GM18907 (cell line): Measurements from ENCODE around the gene ARAP3.

Experiments used
- ATAC-seq: cut with Tn5 transposase; IDR thresholded peaks from one replicate; pipeline ENCODE4 v1.9.1; 2021; ENCODE audit warnings: mild to moderate bottlenecking, moderate library complexity; ENCODE audit not compliant: unreplicated experiment

Gene ARAP3

DNA sequence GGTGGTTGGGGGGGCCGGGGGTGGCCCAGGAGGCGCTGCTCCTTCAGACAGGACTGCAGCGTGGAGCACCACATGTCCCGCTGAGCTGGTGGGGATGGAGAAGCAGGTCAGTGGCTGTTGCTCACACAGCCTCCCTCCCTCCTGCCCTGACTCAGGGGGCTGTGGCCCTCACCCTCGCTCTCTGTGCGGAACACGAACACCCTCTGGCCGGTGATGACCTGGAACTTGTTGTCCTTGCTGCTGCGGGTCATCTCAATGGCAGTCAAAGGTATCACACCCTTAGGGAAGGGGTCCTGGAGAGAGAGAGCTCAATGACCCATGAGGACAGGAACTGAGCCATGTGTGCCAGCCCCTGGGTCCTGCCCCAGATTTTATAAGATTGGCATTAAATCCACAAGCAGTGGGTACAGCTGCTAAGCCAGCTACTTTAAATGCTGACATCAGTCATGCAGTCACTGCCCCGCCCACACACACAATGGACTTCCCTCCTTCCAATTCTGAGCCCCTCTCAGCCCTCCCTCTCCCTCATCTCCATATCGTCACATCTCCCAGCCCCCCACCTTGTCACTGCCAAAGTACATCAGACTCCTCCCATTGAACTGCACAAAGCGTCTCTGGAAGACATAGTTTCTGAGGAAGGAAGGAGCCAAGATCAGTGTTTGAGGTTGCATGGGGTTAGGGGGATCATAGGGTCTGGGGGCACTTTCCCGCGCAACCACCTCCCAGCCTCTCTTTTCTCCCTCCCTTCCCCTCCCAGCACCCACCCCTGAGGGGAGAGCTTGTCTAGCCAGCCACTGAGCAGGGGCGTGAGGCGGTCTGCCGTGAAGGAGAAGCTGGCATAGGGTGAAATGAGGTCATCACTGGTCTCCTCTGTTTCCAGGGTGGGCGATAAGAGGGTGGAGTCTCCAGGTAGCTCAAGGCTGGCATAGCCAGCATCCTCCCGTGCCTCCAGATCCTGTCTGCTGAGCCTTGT, 8.9 kb downstream of the ARAP3 start:
- ATAC-seq = no peak

DNA sequence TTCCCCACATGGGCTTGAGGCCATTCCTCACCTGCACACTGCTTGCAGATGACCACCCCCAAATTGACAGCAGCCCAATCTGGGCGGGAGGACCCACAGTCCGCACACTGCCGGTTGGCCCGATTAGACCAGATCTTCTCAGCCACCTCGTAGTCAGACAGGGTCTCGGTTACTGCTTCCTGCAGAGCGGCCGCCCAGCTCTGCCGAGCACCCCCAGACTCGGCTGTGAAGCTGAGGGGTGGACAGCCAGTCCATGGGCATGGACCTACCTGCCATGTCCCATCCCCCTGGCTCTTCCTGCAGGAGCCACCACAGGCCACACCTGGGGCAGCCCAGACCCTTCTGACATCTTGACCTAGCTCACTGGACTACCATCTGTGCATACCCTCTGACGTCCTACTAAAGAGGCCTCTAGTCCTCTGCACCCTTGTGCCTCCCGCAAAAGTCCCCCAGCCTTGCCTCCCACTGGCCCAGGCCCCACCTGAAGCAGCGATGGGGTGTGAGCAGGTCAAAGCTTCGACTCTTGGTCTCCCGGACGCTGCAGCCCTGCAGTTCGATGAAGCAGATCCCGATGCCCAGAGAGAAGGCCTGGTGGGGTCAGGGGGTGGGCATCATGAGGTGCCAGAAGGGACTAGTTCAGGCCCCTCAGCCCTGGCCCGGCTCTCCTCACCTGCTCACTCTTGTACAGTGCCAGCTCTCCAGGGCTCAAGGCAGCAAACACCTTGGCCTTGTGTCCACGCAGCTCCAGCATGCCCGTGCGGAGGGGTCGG, 9.8 kb downstream of the ARAP3 start:
- no peak for ATAC-seq

DNA sequence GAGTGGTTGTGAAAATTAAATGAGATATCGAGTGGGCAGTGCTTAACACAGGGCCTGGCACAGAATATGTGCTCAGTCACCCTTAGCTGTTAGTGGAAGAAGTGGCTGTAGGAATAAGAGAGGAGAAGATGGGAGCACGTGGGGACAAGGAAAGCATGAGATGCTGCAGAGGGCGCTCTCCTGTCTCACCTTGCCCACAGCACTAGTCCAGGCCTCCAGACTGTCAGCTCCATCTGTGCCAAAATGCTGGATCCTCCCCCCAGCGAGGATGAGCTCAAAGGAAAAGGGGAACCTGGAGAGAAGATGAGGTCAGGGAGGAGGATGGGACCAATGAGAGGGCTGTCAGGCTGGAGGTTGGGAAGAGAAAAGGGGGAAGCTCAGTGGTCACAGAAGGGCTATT, 12.5 kb downstream of the ARAP3 start:
- no peak for ATAC-seq

DNA sequence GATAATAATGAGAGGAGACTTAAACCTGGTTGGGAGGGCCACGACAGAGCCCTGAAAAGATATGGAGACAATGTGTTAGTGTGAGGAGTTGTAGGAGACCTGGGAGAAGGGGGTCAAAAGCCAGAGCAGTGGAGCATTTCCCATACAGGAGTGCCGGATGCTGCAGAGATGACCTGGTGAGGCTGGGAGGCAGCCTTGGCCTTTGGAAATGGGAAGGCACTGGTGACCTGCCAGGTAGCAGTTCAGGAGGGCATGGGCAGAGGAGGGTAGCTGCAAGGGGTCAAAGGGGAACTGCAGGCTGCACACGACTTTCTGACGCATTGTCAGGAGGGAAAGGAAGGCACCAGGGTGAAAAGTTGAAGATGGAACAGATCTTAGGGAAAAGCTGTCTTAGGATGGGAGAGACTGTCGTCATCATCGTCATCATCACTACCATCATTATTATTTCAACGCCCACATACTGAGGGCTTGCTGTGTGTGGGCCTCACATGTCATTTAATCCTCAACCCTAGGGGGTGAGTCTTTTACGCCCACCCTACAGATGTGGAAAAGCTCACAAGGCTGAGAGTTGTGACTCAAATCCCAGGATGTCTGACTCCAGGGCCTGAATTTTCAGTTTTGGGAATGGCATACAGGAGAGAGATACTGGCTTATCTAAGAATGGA, 13.3 kb downstream of the ARAP3 start:
- no peak for ATAC-seq

DNA sequence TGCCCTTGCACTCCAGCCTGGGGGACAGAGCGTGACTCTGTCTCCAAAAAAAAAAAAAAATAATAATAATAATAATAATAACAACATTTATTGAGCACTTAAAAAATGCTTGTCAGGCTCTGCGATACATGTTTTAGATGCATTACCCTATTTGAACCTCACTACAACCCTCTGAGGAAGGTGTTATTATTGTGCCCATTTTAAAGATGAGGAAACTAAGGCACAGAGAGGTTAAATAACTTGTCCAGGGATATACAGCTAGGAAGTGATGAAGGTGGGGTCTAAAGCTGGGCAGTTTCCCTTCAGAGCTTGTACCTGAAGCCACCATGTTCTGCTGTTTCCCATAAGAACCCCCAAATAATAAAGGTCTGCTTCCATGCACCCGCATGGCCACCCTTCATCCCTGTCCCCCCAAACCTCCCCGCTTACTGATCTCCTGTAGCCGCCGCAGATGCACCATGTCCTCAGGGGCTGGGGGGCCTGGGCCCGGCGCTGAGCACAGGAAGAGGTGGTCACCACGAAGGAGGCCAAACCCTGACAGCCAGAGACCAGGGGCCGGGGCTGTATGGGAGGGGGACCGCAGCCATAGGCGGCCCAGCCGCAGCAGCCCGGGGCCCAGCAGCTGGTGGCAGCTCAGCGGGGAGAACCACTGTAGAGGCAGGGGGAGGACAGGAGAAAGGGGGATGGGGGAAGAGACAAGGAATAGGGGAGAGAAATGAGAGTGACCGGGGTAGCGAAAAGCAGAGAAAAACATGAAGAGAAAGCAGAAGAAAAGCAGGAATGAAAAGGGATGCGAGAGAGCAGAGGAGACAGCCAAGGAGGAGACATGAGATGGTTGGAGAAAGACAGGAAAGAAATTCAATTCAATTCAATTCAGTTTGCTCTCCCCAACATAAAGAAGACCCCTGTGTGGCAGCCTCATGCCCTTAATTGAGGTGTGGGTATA, 15.8 kb downstream of the ARAP3 start:
- no peak for ATAC-seq

DNA sequence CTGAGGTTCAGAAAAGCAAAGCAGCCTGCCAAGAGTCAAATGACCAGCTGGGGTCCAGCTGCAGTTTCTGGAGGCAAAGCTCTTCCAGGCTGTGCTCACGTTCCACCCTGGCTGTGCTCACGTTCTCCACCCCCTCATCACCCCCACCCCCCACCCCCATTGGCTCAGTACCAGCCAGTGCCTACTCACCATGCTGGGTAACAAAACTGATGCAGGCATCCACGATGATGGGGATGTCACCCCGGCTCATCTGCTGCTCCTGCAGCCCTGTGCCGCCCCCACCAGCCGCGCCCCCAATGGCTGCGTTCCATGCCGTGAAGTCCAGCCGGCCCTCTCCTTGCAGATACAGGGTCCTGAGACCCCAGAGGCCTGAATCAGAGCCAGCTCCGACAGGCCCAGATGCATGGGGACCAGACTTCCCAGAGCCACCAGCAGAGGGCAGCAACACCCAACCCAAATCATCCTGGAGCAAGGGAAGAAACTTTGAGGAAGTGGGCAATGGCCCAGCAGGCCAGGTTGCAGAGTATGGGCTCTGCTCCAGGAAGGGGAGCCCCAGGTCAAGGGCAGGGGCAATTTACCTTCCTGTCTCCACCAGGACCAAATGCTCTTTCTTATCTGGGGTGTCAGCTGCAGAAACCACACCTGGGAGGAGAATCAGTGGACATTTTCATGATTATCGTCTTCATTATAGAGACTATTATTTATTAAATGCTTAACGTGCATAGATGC, 17.1 kb downstream of the ARAP3 start:
- ATAC-seq = peak; percentile 97

DNA sequence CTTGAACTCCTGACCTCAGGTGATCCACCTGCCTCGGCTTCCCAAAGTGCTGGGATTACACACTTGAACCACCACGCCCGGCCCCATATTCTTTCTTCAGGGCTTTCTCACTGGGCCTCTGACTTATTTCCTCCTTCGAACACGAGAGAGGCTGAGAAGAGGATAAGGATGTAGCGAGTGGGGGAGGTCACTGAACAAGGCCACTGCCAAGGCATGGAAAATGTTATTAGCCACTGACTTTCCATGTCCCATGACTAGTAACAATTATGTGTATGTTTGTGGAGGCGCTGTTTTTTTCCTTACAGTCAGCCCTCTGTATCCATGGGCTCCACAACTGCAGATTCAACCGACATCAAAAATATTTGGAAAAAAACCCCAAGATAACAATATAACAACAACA, 18.5 kb downstream of the ARAP3 start:
- ATAC-seq = no peak

DNA sequence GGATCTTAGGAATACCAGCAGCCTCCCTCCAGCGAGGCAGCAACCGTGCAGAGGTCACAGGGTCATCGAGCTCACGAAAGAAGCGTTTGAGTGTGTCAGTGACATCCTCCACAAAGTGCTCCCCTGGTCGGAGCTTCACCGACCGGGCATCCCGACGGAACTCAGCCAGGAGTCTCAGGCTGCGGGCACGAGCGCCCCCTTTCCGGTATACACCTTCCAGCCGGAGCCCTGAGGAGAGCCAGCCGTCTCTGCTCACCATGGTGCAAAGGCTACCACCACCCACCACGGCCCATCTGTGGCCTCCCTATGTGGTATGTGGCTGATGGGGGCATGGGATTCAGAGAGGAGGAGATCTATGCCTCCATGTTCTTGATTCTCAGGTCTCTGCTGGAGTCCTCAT, 20.0 kb downstream of the ARAP3 start:
- no peak for ATAC-seq

DNA sequence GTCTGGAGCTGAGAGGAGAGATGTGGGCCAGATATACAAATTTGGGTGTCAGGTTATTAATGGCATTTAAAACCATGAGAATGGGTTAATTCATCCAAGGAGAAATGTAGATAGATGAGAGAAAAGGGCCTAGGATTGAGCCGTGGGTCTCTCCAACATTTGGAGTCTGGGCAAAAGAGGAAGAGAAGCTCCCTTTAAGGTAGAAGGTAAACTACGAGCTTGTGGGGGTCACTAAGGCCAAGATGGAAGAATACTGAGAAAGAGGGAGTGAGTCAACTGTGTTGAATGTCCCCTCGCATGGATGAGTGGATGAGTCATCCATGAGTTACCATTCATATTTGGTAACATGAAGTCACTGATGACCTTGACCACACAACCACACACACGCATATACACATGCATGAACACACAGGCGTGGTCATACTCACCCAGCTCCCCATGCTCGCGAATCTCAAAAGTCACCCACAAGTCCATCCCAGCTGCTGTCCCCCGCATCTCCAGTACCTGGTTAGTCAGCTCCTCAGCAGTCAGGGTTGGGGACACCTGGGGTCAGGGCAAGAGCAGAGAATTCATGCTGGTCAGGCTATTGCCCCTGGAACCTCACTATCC, 24.0 kb downstream of the ARAP3 start:
- peak; percentile 84 for ATAC-seq

DNA sequence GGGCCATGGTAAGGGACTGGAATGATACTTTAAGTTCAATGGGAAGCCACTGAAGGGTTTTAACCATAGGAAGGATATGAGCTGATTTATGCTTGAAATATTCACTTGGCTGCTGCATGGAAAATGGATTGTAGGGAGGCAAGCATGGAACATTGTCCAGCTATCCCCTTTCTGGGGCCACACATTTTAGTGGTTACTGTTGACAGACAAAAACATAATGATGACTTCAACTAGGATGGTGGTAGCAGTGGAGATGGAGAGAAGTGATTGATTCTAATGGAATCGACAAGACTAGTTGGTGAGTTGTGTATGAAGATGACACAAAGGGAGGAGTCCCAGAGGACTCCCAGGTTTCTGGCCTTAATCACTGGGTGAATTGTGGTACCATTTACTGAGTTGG, 24.6 kb downstream of the ARAP3 start:
- no peak for ATAC-seq

DNA sequence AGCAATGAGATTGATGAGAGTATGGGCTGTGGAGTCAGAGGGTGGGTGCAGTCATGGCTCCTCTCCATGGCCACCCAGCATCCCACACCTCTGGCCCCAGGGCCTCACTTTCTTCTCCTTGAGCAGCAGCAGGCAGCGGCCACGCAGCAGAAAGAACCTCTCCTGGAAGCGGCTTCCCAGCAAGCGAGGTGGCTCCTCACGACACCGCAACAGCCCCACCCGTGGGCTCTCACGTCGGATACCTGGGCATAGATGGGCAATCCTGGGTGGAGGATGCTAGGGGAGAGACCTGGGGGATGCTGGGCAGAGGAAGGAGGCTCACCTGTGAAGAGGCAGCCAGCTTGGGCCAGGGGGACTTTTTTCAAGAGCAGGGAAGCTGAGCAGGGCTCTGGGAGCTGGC, 25.6 kb downstream of the ARAP3 start:
- ATAC-seq = no peak

DNA sequence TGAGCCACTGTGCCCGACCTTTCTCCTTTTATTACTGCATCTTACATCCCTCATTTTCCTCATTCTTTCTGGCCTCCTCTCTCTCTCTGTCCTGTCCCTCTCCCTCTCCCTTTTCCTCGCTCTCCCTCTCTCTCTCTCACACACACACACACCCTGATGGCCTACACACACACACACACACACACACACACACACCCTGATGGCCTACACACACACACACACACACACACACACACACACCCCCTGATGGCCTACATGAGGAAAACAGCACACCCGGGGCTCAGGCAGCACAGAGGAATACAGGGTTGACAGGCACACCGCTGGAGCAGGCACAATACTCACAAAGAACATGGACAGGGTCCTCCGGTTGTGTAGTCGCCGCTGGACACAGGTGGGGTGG, 27.0 kb downstream of the ARAP3 start:
- no peak for ATAC-seq

DNA sequence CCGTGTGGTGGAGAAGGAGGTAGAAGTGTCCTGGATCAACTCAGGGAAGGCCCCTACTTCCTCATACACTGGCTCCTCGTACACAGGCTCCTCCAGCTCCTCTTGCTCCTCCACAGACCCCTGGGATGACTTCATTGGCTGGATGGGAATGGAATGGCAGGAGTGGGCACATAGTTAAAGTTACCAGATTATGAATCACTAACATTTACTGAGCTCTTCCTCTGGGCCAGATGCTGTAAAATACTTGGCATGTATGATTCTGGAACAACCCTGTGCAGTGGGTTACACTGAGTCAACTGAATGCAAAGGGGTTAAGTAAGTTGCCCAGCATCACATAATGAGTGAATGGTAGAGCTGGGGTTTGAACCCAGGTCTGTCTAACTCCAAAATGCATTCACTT, 27.7 kb downstream of the ARAP3 start:
- no peak for ATAC-seq

DNA sequence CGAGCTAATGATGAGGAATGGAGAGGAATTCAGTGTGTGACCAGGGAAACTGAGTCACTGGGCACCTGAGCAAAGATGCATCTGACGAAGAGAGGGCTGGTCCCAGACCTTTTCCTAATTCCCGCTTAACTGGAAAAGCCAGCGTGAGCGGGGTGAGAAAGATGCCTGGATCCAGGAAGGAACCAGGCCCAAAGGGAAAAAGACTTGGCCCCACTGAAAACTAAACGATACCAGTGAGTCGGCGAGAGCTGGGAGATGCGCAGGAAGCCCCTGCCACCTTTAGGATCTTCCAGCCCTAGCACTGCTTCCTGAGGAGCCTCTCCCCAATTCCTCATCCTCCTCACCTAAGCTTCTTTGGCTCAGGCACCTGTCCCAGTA, 30.3 kb downstream of the ARAP3 start:
- no peak for ATAC-seq

DNA sequence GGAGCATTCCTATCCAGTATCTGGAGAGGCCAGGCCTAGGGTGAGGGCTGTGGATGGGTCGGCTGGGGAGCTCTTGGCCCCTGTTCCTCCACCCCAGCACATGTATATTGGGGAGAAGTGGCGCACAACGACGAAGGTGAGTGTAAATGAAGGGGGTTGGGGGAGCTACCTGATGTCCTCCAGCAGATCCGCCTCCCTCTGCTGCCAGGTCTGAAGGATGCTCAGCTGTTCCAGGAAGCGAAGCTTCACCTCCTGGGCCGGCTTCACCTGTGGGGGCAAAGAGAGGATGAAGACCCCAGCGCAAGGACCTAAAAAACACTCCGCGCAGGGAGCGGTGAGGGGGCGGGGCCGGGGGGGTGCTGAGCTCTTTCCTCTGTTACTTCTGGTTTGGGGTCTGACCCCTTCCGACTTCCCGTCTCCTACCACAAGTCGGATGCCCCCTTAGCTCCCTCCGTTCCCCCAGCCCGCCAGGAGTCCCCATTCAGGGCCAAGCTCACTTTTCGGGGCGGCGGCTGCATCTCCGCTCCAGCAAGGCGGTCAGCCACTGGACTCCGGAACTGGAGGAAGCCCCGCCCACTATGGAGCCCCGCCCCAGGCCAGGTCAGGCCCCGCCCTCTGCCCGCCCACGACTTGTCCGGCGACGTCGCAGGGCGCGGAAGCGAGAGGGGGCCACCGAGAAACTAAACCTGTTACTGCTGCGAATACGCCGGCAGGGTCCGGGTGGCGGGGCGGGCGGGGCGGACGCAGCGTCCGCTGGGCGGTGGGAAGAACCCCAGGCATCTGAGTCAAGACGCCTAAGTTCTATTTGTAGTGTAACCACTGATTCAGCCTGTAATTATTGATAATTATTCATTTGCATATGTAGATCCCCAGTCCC, 30.9 kb downstream of the ARAP3 start, which contains the start of gene FCHSD1:
Gene FCHSD1, minus strand, starts transcription at position 568 of the 877 bp plus-strand sequence. Its CDS starts 50 bp downstream, at position 518.
- peak; percentile 96 for ATAC-seq

DNA sequence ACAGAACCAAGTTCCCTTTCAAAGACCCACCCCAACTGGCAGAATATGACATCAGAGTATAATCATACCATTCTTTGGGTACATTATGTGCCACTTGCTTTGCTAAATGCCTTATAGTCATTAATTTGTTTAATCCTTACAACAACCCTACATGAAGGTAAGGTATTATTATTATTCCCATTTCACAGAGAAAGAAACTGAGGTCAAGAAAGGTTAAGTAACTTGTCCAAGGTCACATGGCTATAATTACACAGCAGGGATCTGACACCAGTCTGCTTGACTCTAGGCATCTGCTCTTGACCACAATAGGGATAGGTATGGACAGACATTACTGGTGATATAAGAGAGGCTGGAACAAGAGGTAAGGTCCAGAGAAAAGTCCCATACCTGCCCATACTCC, 32.1 kb downstream of the ARAP3 start:
- no peak for ATAC-seq

DNA sequence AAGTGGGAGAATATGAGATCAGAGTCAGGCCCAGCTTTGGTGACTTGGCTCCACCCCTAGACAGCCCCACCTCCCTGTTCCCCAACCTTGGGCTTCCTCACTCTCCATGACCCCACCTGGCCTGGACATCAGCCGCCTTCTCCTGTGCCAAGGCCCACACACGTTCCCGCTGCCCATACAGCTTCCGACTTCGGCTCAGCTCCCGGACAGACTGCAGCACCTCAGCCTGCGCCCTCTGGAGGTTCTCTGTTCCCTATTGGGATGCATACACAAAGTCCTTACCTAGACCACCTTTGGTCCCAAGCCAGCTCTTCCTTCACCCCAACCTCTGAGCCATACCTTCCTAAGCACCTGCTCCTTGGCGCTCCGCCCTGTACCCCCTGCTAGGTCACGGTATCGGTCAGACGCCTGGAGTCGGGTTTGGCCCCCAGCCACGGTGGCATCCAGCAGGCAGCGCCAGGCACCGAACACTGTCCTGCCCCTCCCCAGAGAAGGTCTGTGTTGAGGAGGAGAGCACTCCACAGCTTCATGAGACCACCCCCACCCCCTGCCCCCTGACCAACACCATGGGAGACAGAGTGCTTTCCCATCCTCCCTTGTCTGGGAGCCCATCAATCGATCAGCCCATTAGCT, 32.9 kb downstream of the ARAP3 start:
- no peak for ATAC-seq

DNA sequence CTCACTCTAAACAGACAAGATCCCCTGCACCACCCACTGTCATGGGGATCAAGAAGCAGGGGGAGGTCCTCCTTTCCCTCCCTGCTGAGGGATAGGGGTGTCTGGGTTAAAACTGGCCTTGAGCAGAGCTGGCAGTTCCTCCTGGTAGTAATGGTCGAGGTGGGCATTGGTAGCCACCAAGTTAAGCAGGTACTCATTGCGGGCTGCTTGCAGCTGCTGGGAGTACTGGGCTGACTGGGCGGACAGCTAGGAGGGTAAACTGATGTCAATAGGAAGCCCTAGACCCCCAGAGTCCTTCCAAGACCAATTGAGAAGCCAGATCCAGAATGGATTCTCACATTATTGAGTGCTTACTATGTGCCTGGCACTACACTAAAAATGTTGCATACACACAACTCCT, 34.2 kb downstream of the ARAP3 start:
- no peak for ATAC-seq
